HepG2 (cell line): ENCODE measurements around the gene RHOBTB3. TPM values are rescaled to one million over a fixed set of nuclear protein-coding genes. Genes with fewer than 3 reads are reported as not detected.

ENCODE experiments used
- ATM ChIP-seq: fragments of 450-650 bp; IDR thresholded peaks from 2 replicates; pipeline ENCODE4 v1.7.1; 2017; ENCODE audit warnings: mild to moderate bottlenecking, borderline replicate concordance
- CSRNP1 ChIP-seq: sonication (generic); formaldehyde crosslinking; IDR thresholded peaks from 2 replicates; pipeline ENCODE4 v1.8.1; 2023; ENCODE audit warnings: mild to moderate bottlenecking, missing genetic modification reagents
- DPF2 ChIP-seq: sonication (generic); formaldehyde crosslinking; IDR thresholded peaks from 2 replicates; pipeline ENCODE4 v1.4.0; 2020; ENCODE audit warnings: mild to moderate bottlenecking, low read depth, missing genetic modification reagents, borderline replicate concordance
- HDAC2 ChIP-seq: sonication (generic); formaldehyde crosslinking; IDR thresholded peaks from 2 replicates; pipeline ENCODE4 v1.4.0; 2020; ENCODE audit warnings: missing genetic modification reagents
- HES4 ChIP-seq: sonication (generic); formaldehyde crosslinking; IDR thresholded peaks from 2 replicates; pipeline ENCODE4 v1.9.0; 2021; ENCODE audit warnings: mild to moderate bottlenecking, missing genetic modification reagents, borderline replicate concordance
- HOXA5 ChIP-seq: sonication (generic); formaldehyde crosslinking; IDR thresholded peaks from 2 replicates; pipeline ENCODE4 v1.4.0; 2020; ENCODE audit warnings: missing genetic modification reagents
- MAZ ChIP-seq, 2 experiments: sonication (generic) in 1 of 2; formaldehyde crosslinking in 1 of 2; IDR thresholded peaks; 2 replicates each; pipeline versions ENCODE4 v1.5.0 to v1.6.1; 2012 to 2020; ENCODE audit warnings: low read depth in 2 of 2, mild to moderate bottlenecking in 2 of 2, borderline replicate concordance in 1 of 2, improper control_type of control experiment in 1 of 2, low read length in 1 of 2, missing genetic modification reagents in 1 of 2, moderate library complexity in 1 of 2
- MYC ChIP-seq: sonication (generic); formaldehyde crosslinking; IDR thresholded peaks from 2 replicates; pipeline ENCODE4 v1.9.0; 2021; ENCODE audit warnings: missing genetic modification reagents, borderline replicate concordance
- NFYC ChIP-seq: IDR thresholded peaks from 2 replicates; pipeline ENCODE4 v1.6.1; 2016; ENCODE audit warnings: missing genetic modification reagents, missing compliant biosample characterization
- SMC3 ChIP-seq: IDR thresholded peaks from 2 replicates; pipeline ENCODE4 v1.6.1; 2011; ENCODE audit warnings: low read length, improper control_type of control experiment
- SP140L ChIP-seq: sonication (generic); formaldehyde crosslinking; IDR thresholded peaks from 2 replicates; pipeline ENCODE4 v1.4.0; 2020; ENCODE audit warnings: missing genetic modification reagents, borderline replicate concordance
- TFAP4 ChIP-seq: sonication (generic); IDR thresholded peaks from 2 replicates; pipeline ENCODE4 v1.6.1; 2016; ENCODE audit warnings: low read depth, borderline replicate concordance
- TFDP2 ChIP-seq: sonication (generic); formaldehyde crosslinking; IDR thresholded peaks from 2 replicates; pipeline ENCODE4 v1.4.0; 2020; ENCODE audit warnings: missing genetic modification reagents
- ZFP36 ChIP-seq: fragments of 150-350 bp; IDR thresholded peaks from 2 replicates; pipeline ENCODE4 v1.6.1; 2018; ENCODE audit warnings: borderline replicate concordance, low read length, low read depth; ENCODE audit not compliant: partially characterized antibody
- ZNF207 ChIP-seq: fragments of 450-650 bp; IDR thresholded peaks from 2 replicates; pipeline ENCODE4 v1.6.1; 2016; ENCODE audit warnings: antibody characterized with exemption, borderline replicate concordance
- ZNF280D ChIP-seq: sonication (generic); formaldehyde crosslinking; IDR thresholded peaks from 2 replicates; pipeline ENCODE4 v1.5.1; 2020; ENCODE audit warnings: mild to moderate bottlenecking, missing genetic modification reagents
- ZNF292 ChIP-seq: sonication (generic); formaldehyde crosslinking; IDR thresholded peaks from 2 replicates; pipeline ENCODE4 v1.8.1; 2022; ENCODE audit warnings: mild to moderate bottlenecking, low read depth, missing genetic modification reagents, borderline replicate concordance
- ZNF674 ChIP-seq: sonication (generic); formaldehyde crosslinking; IDR thresholded peaks from 2 replicates; pipeline ENCODE4 v1.5.0; 2020; ENCODE audit warnings: low read depth, mild to moderate bottlenecking, missing genetic modification reagents
- ZNF747 ChIP-seq: sonication (generic); formaldehyde crosslinking; IDR thresholded peaks from 2 replicates; pipeline ENCODE4 v1.8.1; 2023; ENCODE audit warnings: missing genetic modification reagents, mild to moderate bottlenecking, borderline replicate concordance
- ZSCAN9 ChIP-seq: IDR thresholded peaks from 2 replicates; pipeline ENCODE4 v1.6.1; 2016; ENCODE audit warnings: borderline replicate concordance
- polyA plus RNA-seq, 8 experiments: library from polyadenylated mRNA; depleted of rRNA in 3 of 8; stranded (reverse) in 7 of 8; unstranded in 1 of 8; fragments of >200 nt; fragmentation: Illumina TruSeq in 4 of 8; extraction: Trizol in 4 of 8; gene quantifications; 2 replicates each; pipeline versions ENCODE4 v1.2.1 to v1.2.3, GENCODE V29; 2011 to 2016; ENCODE audit warnings: low read depth in 4 of 8, missing spikeins in 1 of 8, mixed read lengths in 1 of 8; ENCODE audit not compliant: insufficient read depth in 1 of 8
- total RNA-seq, 5 experiments: library from RNA; depleted of rRNA; stranded (reverse); fragments of >200 nt; fragmentation: Illumina TruSeq; extraction: Trizol; gene quantifications; 2 replicates each; pipeline ENCODE4 v1.2.3, GENCODE V29; 2016; ENCODE audit warnings: low read depth in 1 of 5

Gene RHOBTB3
- total and polyA plus RNA-seq, 2 of the 13 experiments (the other 11 are each of a cell fraction or from before 2014, with no cell fraction given), result 31.6 to 35.4 TPM

GRCh38 chr5:95823738-95824609 lies 92.8 kb downstream of the RHOBTB3 start (continued):
- TF ChIP-seq MAZ (IDR thresholded peaks at IDR 0.05; ENCODE audit: borderline replicate concordance, low read depth, low read length) (no peak), MAZ (CRISPR knock-in tag; IDR thresholded peaks at IDR 0.05; ENCODE audit: low read depth) (no peak; the same call in 1 of the 2 replicates), ZNF207 (no peak), SP140L (CRISPR knock-in tag) (0 out of 2 replicates have a peak, but pooled peaks have one; percentile 27), HOXA5 (CRISPR knock-in tag) (0 out of 2 replicates have a peak, but pooled peaks have one; percentile 16), MYC (CRISPR knock-in tag) (peak; percentile 35; the same call in 1 of the 2 replicates), SMC3 (no peak), ZNF292 (CRISPR knock-in tag) (no peak), ATM (no peak), TFAP4 (no peak), NFYC (CRISPR knock-in tag) (no peak; the same call in 1 of the 2 replicates), CSRNP1 (CRISPR knock-in tag) (no peak), ZNF280D (CRISPR knock-in tag) (no peak), TFDP2 (no peak), ZNF747 (CRISPR knock-in tag) (0 out of 2 replicates have a peak, but pooled peaks have one; percentile 17), HES4 (no peak), DPF2 (CRISPR knock-in tag) (0 out of 2 replicates have a peak, but pooled peaks have one; percentile 46), ZFP36 (no peak), HDAC2 (CRISPR knock-in tag) (peak; percentile 57), ZSCAN9 (CRISPR knock-in tag) (no peak), ZNF674 (CRISPR knock-in tag) (no peak)
